Gastrocnemius medialis (tissue), 4 donors: ENCODE results near the gene SOCS2.

Experiments used
- CTCF ChIP-seq, 5 experiments: fragments of 450-650 bp in 3 of 5; fragments of 200-600 bp in 2 of 5; sonication (generic) in 2 of 5; IDR thresholded peaks in 4 of 5; conservative IDR thresholded peaks in 1 of 5; 1 replicate in 4 of 5; 2 replicates in 1 of 5; pipeline ENCODE4 v1.5.1; 2016 to 2019; ENCODE audit warnings: antibody characterized with exemption in 5 of 5, mild to moderate bottlenecking in 3 of 5, moderate library complexity in 3 of 5
- POLR2A ChIP-seq, 2 donors: fragments of 450-650 bp; IDR thresholded peaks; one replicate each; pipeline ENCODE4 v1.6.1; 2017; ENCODE audit warnings: antibody characterized with exemption in 2 of 2, mild to moderate bottlenecking in 2 of 2, moderate library complexity in 2 of 2

GRCh38 chr12:93595351-93595750 is 22.9 kb downstream of the SOCS2 start:
- TF ChIP-seq CTCF (IDR thresholded peaks at IDR 0.05 in 4 of 5, conservative IDR thresholded peaks at IDR 0.05 in 1 of 5) = no peak
- no peak for TF ChIP-seq POLR2A (IDR thresholded peaks at IDR 0.05)
